Measurements from ENCODE around the gene STPG2.

- TF ChIP-seq EZH2 (IDR thresholded peaks at IDR 0.05; ENCODE audit: insufficient read depth, poor library complexity, severe bottlenecking) (no peak), EZH2phosphoT487 (IDR thresholded peaks at IDR 0.05; ENCODE audit: insufficient read depth, low read depth) (no peak)
Measured at GRCh38 chr4:97531351-97531750, 611.9 kb downstream of the STPG2 start.
